GM21737 (cell line): Measurements from ENCODE around the gene TMEM62.

Experiments
- ATAC-seq: cut with Tn5 transposase; IDR thresholded peaks from one replicate; pipeline ENCODE4 v1.9.1; 2021; ENCODE audit warnings: mild to moderate bottlenecking, moderate library complexity; ENCODE audit not compliant: unreplicated experiment

The TMEM62 gene

GRCh38 chr15:43133430-43134156 lies at the start of gene TMEM62:
Gene TMEM62 (plus strand): TSS chr15:43133586. CDS start chr15:43133803, 217 bp downstream.
- ATAC-seq, result peak; percentile 93

GRCh38 chr15:43085921-43086320 lies 47.5 kb upstream of the TMEM62 start:
- ATAC-seq, result no peak

GRCh38 chr15:43086551-43086950 lies 46.8 kb upstream of the TMEM62 start:
- no peak for ATAC-seq

- no peak for ATAC-seq
Measured at GRCh38 chr15:43091859-43092258, 41.5 kb upstream of the TMEM62 start.

- ATAC-seq, result no peak
Measured at GRCh38 chr15:43093026-43093425, 40.4 kb upstream of the TMEM62 start.

- no peak for ATAC-seq
Measured at GRCh38 chr15:43094416-43095030, 38.9 kb upstream of the TMEM62 start.

- ATAC-seq, result no peak
Measured at GRCh38 chr15:43095243-43095642, 38.1 kb upstream of the TMEM62 start.

- ATAC-seq, result no peak
Measured at GRCh38 chr15:43095708-43096347, 37.6 kb upstream of the TMEM62 start.

- no peak for ATAC-seq
Measured at GRCh38 chr15:43096411-43096810, 37.0 kb upstream of the TMEM62 start.

- no peak for ATAC-seq
Measured at GRCh38 chr15:43099105-43099845, 34.1 kb upstream of the TMEM62 start.

GRCh38 chr15:43100971-43101370 lies 32.4 kb upstream of the TMEM62 start:
- no peak for ATAC-seq

- ATAC-seq, result no peak
Measured at GRCh38 chr15:43102187-43102586, 31.2 kb upstream of the TMEM62 start.

- no peak for ATAC-seq
Measured at GRCh38 chr15:43103907-43104306, 29.5 kb upstream of the TMEM62 start.

- no peak for ATAC-seq
Measured at GRCh38 chr15:43104426-43104825, 29.0 kb upstream of the TMEM62 start.

- peak; percentile 12 for ATAC-seq
Measured at GRCh38 chr15:43105077-43105736, 28.2 kb upstream of the TMEM62 start.

- peak; percentile 92 for ATAC-seq
Measured at GRCh38 chr15:43105778-43106485, 27.5 kb upstream of the TMEM62 start, which contains the start of gene UBR1. Gene UBR1 (minus strand): TSS chr15:43106038. CDS start chr15:43106022, 16 bp downstream.

GRCh38 chr15:43106486-43106829 lies 26.9 kb upstream of the TMEM62 start:
- ATAC-seq, result no peak

GRCh38 chr15:43107751-43108150 lies 25.6 kb upstream of the TMEM62 start:
- no peak for ATAC-seq

GRCh38 chr15:43111354-43111753 lies 22.0 kb upstream of the TMEM62 start:
- no peak for ATAC-seq

- ATAC-seq, result no peak
Measured at GRCh38 chr15:43118286-43118685, 15.1 kb upstream of the TMEM62 start.
